ENCODE measurements around the gene PLSCR5.

Gene PLSCR5

DNA sequence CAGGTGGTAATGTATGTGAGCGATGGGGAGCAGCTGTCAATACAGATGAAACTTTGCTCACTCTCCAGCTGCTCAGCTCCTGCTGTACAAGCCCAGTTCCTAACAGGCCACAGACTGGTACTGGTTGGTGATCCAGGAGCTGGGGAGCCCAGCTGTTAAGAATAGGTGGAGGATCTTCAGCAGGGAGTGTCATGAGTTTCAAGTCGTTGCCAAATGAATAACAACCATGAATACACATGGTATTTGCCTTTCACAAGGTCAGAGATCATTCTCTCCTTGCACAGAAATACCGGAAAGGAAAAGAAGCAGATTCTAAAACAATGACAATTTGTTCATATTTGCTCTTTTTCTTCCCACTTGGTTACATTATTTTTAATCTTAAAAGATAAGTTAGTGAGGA is 65.8 kb downstream of the PLSCR5 start:
- no peak for DNase-seq (ENCODE audit: low read depth, low spot score)
- no peak overlapping the region for H3K9ac ChIP-seq (ENCODE audit: insufficient read length)
- H3K27ac ChIP-seq, result no peak overlapping the region
- no peak overlapping the region for H3K4me3 ChIP-seq
- H3K9me3 ChIP-seq (ENCODE audit: low read depth, low read length), result no peaks in the 10 kb centered on the region
- TF ChIP-seq POLR2AphosphoS5 (IDR thresholded peaks at IDR 0.05; ENCODE audit: borderline replicate concordance, low read depth, low read length), result no peak
- TF ChIP-seq FOXP2 (optimal IDR thresholded peaks at IDR 0.05; ENCODE audit: control extremely low read depth, extremely low read length, insufficient read depth), result no peak
- no peak for TF ChIP-seq EZH2 (IDR thresholded peaks at IDR 0.05)
- H3K36me3 ChIP-seq (ENCODE audit: insufficient read depth, low read length), result peaks cover 20% of the 10 kb centered on the region

DNA sequence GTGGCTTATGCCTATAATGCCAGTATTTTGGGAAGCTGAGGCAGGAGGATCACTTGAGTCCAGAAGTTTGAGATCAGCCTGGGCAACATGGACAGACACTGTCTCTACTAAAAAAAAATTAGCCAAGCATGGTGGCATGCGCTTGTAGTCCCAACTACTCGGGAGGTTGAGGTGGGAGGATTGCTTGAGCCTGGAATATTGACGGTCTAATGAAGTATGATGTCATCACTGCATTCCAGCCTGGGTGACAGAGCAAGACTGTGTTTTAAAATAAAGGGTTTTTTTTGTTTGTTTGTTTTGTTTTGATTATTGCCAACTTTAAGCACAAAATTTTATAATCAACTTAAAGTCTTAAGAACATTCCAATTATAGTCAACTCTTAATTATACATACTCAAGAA is 67.5 kb downstream of the PLSCR5 start:
- Histone ChIP-seq H3K9me3 (ENCODE audit: low read depth, low read length) (no peaks in the 10 kb centered on the region), H3K9ac (ENCODE audit: insufficient read length) (no peak overlapping the region), H3K27ac (no peak overlapping the region), H3K36me3 (ENCODE audit: insufficient read depth, low read length) (peaks cover 21% of the 10 kb centered on the region), H3K4me3 (no peak overlapping the region)
- no peak for DNase-seq (ENCODE audit: low read depth, low spot score)
- TF ChIP-seq FOXP2 (optimal IDR thresholded peaks at IDR 0.05; ENCODE audit: control extremely low read depth, extremely low read length, insufficient read depth) (no peak), EZH2 (IDR thresholded peaks at IDR 0.05) (no peak), POLR2AphosphoS5 (IDR thresholded peaks at IDR 0.05; ENCODE audit: borderline replicate concordance, low read depth, low read length) (no peak)

- Histone ChIP-seq H3K9ac (ENCODE audit: insufficient read length) (no peak overlapping the region), H3K9me3 (ENCODE audit: low read depth, low read length) (no peaks in the 10 kb centered on the region), H3K27ac (no peak overlapping the region), H3K4me3 (no peak overlapping the region), H3K36me3 (ENCODE audit: insufficient read depth, low read length) (peaks cover 29% of the 10 kb centered on the region)
- no peak for TF ChIP-seq POLR2AphosphoS5 (IDR thresholded peaks at IDR 0.05; ENCODE audit: borderline replicate concordance, low read depth, low read length)
- no peak for TF ChIP-seq FOXP2 (optimal IDR thresholded peaks at IDR 0.05; ENCODE audit: control extremely low read depth, extremely low read length, insufficient read depth)
- TF ChIP-seq EZH2 (IDR thresholded peaks at IDR 0.05), result no peak
- no peak for DNase-seq (ENCODE audit: low read depth, low spot score)
These were observed 68.5 kb downstream of the PLSCR5 start for GRCh38 chr3:146536681-146537080.

Data from SK-N-MC (cell line).